NCI-H187 (cell line): Measurements from ENCODE around the gene MAD2L1.
"Not testable (repeated sequence)": the region's sequence is repeated elsewhere in the genome, so short reads cannot be mapped to it uniquely, and the experiment has no call there.

Source experiments
- DNase-seq, 2 experiments: peaks; one replicate each; lab custom pipeline; 2025; lab: John Stamatoyannopoulos, UW

MAD2L1 gene

DNA sequence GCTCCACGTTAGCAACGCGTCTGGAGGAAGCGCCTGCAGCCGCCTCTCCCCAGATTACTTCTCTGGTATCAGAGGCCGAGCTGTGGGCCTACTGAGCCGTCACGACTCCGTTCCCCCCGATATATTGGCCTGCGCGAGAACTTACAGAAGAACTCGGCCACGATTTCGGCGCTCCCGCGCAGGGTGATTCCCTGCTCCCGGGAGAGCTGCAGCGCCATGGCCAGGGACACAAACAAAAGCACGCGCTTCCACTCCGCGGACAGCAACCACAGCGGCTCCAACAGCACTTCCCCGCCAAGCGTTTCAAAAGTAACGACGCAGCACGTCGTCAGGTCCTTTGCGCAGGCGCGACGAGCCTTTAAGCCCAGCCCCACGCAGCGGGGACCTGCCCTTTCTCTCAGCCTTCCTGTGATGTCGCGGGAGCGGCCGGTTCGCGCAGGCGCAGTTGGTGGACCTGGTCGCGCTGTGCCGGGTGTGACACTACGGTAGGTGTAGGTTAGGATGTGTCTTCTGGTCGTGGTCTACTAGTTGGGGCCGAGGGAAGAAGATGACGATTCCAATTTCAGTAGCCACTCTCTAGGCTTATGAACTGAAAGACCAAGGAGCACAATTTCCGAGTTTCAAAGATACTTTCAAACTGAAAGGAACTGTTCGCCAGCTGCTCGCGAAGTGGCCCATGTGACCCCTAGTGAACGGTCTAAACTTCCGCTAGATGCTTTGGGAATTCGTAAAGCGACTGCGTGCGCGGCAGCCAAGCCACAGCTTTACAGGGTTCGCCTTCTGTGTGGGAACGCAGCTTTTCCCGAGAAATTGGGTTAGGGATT lies at the start of gene MAD2L1:
MAD2L1 (minus strand) TSS at position 332 of the 824 bp plus-strand sequence; CDS start at position 218, 114 bp downstream.
- peak; percentile 84 to 91 for DNase-seq

DNA sequence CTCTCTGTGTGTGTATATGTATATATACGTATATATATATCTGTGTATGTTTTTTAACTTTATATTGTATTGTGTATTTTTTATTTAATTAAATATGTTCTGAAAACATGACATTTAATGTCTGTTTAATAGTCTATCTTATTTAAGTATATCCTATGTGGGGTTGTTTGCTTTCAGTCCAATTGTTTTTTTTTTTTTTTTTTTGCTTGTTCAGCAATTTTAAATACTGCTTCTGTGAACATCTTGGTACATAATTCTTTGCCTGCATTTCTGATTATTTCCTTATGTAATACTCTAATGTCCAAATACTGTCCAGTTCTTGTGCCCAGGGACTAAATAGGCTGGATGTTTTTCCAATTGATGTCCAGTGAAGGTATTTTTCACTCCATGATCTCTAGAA lies 45.1 kb upstream of the MAD2L1 start:
- no peak for DNase-seq

DNA sequence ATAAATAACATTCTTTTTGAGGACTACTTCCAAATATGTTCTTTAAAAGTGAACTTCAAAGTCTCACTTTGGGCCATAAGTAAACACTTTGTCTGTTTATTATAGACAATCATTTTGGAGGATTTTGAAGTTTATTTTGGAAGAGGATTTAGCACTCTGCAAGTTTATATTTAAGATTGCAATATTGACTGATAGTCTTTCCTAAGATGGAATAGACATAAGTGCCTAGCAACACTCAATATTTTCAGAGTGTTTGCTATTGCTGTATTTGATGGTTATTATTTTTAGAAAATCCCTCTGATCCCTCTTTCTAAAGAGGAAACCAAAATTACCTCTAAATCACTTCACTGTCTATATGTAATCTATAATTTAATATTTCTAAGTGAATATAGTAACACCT lies 42.8 kb upstream of the MAD2L1 start:
- DNase-seq, result no peak

DNA sequence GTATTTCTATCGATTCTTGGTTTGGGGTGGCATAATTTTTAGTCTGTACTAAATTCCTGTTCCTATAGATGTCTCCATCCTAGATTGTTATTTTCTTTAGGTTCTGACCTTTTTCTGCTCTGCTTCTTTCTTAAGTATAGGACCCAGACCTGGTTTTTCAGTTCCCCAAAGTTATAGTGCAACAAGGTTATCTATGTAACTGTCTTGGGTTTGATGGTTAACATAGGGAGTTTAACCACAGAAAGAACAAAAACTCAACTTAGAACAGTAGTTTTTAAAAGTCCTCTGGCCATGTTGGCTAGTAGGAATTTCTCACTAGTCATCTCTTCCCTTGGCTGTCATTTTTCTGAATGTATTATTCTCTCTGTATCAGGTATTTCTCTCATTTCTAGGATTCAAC lies 38.8 kb upstream of the MAD2L1 start:
- no peak for DNase-seq

DNA sequence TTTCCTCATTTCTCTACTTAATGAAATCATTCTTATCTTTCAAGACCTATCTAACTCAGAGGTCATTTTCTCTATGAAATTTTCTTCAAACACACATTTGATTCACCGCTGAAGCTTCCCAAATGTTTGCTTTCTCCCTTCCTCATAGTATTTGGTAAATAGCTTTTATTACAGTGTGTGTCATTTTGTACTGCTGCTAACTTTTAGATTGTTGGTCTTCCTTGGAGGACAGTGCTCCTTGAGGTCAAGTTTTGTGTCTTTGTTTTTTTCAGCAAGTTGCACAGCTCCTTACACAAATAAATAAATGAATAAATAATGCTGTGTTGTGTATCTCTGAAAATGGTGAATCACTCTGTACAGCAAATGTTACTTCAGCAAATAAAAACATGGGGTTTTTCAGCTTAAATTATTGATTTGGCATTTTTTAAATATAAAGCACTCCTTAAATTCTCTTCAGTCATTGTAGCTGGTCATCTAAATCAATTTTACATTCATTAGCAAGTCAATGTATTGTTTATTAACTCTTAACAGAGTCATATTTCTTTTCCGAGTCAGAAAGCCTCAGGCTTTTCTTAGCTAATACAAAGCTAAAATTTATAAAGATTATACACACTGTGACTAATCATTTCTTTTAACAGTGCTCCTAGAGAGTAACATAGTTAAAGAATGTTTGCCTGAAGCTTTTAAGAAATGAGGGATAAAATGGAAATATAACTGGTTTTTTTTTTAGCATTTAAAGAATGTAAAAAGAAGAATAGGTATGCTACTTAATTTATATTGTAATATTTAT lies 30.1 kb upstream of the MAD2L1 start:
- DNase-seq, result no peak

DNA sequence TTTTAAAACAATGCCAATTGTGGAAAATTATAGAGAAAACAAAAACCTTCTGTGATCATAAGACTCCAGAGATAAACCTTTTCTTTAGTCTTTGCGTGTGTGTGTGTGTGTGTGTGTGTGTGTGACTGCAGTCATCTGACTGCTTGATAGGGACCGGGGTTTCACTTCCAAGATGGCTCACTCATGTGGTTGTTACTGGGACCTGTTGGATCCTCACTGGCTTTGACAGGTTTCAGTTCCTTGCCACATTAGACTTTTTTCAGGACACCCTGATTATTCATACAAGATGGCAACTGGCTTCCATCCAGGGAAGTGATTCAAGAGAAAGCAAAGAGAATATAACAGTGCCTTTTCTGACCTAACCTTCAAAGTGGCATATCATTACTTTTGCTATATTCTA lies 21.9 kb upstream of the MAD2L1 start:
- no peak for DNase-seq

DNA sequence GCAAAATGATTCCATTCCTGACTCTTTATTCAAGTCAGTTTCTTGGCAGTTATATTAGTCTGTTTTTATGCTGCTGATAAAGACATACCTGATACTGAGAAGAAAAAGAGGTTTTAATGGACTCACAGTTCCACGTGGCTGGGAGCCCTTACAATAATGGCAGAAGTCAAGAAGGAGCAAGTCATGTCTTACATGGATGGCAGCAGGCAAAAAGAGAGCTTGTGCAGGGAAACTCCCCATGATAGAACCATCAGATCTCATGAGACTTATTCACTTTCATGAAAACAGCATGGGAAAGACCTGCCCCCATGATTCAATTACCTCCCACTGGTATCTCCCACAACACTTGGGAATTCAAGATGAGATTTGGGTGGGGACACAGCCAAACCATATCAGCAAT lies 21.4 kb upstream of the MAD2L1 start:
- DNase-seq, result not testable (repeated sequence)

DNA sequence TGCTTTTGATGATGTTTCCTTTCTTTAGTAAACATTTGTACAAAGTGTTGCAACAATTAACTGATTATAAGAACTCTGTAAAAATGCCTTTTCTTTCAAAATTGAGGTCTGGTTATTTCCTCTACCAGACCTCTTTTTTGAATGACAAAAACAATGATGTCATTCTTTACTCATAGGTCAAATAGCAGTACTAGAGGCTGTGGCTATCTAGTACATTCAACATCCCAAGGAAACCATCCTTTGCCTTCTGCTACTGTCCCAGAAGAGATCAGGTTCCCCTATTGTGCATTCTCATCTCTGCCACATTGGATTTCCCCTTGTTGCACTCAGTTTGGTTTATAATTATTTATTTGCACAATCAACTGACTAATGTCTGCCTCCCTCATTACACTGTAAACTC lies 19.1 kb upstream of the MAD2L1 start:
- DNase-seq, result no peak

DNA sequence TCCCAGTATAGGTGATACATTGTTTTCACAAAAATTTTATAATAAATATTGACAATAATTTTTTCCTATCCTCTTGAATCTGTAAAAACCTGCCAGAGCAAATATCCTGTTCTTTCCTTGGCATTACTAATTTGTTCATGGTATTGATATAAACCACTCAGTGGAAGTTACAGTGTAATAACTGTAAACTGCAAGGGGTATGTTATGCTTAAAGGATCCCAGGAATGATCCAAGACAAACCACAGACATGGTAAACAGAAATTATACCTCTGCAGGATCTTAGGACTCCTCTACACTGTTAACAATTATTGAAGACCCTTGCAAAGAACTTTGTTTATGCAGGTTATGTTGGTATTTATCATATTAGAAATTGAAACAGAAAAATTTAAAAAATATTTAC lies 17.7 kb upstream of the MAD2L1 start:
- DNase-seq, result no peak

DNA sequence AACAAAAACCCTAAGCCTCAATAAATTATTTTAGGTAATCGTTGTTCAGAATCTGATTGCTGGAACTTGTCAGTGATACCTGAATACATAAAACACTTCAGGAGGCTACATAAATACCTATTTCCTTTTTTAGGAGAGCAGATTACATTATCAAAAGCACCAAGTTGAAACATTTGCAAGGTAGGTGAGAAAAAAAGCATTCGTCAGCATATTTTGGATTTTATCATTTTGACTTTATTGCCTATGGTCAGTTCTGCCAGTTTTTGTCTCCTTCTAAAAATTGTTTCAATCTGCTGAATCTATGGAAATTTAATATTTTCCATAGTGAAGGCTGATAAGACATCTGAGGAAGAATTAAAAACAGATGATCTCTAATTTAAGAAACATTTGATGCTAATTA lies 16.5 kb upstream of the MAD2L1 start:
- no peak for DNase-seq

DNA sequence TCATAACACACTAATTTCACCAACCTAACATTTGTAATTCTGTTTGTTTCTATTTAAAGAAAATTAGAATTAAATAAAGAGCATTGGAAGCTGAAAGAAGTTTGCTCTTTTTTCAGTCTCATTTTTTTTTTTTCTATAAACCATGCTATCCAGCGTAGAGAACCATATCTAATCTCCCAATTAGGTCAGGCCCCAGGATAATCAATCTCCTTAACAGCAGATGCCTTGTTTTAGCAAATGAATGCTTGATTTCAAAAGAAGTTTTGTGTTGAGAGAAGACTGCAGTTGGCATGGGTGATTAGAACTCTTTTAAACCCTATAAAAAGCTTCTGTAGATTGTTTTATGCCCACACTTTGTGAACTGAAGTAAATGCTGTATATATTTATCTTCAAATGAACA lies 15.6 kb upstream of the MAD2L1 start:
- DNase-seq, result no peak

DNA sequence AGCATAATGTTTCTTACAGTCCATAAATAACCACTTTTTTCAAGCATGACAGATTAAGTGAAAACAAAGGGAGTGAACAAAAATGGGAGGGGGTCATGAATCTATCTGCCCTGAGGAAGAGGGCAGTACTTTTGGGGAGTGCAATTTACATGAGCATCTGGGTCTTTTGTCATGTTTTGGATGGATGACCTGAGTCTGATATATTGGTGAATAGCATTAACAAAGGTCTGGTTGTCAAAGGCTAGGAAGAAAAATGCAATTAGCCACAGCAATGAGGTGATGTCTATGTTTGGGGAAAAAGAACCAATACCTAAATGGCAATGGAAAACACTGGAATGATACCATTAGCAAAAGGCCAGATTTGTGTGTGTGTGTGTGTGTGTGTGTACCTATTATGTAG lies 15.1 kb upstream of the MAD2L1 start:
- DNase-seq, result no peak

DNA sequence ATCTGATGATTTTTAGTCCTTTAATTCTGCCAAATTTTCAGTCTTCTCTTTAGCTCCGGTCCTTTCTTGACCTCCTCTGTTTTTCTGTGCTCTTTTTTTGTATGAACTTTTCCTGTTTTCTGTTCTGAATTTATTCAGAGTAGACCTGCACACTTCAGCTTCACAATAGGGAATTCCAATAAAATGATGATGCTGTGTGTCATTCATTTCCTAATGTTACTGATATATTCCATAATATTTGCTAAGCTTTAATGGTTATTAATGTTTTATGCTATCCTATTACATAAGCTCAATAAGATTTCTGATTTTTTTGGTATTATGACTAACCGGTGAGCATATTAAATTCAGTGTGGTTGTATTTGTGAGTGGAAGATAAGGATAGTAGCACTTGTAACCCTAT lies 13.9 kb upstream of the MAD2L1 start:
- no peak for DNase-seq

DNA sequence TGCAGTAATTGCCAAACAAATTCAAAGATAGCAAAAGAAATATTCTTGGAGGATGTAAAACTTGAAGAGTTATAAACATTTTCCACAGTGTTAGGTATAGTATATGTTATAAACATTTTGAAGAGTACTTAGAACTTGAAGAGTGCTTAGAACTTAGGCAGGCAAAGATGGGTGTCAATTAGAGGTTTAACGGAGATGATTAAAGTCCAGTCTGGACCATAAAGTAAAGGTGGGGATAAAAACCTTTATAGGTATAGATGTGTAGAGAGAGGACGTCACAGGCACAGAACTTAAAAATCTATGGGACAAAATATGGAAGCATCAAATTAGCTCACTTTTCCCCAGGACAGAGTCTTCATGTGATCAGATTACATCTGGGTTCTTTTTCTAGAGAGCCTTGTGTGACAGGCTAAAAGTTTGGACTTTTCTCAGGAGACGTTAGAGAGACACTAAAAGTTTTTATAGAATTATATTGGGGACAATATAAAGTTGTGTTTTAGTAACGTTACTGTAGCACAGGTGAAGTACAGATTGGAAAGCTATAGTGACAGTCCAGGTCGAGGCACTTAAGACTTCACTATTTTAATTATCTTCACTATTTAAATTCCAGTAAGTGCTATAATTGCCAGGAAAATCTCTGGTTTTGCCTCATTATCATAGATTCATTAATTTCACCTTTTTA lies 13.3 kb upstream of the MAD2L1 start:
- no peak for DNase-seq

DNA sequence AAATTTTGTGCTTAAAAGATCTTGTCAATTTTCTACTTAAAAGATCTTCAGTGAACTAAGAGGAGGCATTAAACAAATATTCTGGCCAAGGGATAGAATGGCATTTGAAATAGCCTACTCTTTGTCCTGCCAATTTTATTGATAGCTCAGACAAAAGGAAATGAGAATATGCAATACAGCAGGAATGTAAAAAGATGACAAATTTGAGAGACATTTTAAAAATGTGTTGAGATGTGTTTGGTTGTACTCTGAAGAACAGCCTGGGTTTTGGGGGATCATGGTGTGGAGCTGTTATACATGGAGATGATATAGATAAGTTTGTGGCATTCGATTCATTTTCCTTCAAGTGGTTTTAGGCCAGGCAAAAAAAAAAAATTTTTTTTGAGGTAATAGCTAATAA lies 11.6 kb upstream of the MAD2L1 start:
- no peak for DNase-seq

DNA sequence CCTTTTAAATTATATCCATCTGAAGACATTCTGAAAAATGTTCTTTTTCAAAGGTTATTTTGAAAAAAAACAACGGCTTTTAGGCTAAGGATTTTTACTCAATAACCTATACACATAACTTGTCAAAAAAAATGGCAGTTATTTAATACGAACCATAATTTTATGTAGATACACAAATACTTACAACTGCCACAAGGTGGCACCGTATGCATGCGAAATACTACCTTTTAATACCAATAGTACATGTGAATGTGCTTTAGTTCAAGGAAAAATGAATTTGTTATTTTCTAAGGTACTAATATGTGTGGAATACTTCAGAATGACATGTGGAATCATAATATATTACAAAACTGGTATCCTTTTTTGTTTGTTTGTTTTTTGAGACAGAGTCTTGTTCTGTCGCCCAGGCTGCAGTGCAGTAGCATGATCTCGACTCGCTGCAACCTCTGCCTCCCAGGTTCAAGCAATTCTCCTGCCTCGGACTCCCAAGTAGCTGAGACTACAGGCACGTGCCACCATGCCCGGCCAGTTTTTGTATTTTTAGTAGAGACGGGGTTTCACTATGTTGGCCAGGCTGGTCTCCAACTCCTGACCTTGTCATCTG lies 4.6 kb upstream of the MAD2L1 start:
- DNase-seq, result peak in 1 of 2 experiments; percentile 0

DNA sequence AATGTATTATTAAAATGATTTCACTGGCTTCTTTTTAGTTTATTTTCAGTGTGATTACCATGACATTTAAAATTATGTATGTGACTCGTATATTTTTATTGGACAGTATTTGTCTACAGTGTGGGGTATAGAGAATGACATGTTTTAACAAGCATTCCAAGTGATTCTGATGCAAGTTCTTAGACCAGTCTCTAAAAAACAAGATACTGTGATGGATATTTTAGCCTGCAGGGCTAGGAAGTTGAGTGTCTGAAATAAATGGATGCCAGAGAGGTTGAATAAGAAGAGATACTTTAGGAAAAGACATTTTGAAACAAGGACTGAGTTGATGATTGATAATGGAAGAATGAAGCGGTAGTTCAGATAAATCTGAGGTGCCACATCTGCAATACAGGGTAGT lies 3.5 kb upstream of the MAD2L1 start:
- no peak for DNase-seq

DNA sequence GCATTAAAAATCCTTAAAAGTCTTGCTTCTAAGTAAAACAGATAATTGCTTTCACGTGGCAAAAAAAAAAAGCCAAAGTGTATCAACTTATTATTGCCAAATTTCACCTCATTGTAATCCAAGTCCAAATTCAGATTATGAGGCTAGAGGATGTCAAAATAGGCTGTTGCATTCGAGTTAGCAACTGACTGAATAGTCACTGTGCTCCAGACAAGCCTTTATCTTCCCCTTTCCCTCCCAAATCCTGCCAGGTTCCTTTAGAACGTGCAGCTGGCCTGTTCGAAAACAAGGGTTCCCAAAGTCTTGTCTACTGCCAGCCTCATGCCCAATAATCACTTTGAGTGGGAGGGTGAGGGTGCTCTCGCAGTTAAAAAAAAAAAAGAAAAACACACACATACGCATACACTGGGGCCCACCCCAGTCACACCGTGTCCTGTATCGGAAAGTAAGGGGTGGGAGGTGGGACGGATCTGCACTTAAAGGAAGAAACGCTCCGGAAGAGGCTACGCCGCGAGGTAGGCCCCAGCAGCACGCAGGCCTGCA lies 603 bp downstream of the MAD2L1 start:
- no peak for DNase-seq

DNA sequence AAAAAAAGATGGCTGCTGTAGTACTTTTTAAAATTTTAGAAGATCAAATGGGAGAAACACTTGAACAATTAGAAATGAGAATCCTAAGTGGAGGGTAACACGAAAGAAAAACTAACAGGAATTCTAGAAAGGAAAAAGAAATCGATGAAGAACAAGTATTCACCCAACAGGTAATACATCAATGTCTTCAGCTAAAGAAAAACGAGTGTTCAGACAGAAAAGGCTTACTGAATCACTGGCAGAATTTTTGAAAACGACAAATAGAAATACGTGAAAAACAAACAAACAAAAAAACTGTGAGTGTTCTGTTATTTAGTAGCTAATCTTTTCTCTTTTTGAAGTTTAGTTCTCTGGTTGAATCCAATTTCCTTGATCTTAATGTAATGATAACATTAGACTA lies 1.8 kb downstream of the MAD2L1 start:
- DNase-seq, result no peak

DNA sequence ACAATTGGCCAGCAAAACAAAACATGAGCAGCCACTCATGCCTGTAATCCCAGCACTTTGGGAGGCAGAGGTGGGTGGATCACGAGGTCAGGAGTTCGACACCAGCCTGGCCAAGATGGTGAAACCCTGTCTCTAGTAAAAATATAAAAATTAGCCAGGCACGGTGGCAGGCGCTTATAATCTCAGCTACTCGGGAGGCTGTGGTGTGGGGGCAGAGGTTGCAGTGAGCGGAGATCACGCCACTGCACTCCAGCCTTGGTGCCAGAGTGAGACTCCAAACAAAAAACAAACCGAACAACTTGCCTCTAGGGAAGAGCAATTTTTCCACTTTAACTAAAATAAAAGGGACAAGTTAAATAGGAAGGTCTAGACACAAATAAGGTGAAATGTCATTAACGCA lies 2.9 kb downstream of the MAD2L1 start:
- DNase-seq, result not testable (repeated sequence)

DNA sequence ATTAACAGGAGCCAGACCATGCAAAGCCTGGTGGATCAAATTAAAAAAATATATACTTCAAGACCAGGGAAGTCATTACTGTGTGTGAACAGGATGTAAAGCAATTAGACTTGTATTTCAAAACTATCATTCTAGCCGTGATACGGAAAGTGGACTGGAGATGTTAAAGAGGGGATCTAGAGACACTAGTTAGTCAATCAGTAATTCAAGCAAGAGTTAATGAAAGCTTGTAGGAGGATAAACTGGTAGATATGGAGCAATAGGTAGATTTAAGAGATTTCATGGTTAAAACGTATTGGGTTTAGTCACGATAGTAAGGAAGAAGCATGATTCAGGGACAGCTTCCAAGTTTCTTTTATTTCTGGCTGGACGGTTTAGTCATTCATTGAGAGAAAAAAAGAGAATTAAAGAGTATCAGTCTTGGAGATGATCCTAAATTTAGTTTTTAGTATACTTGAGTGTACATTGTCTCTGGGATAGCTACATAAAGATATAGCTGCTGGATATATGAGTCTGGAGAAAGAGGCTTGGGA lies 3.9 kb downstream of the MAD2L1 start:
- DNase-seq, result no peak

DNA sequence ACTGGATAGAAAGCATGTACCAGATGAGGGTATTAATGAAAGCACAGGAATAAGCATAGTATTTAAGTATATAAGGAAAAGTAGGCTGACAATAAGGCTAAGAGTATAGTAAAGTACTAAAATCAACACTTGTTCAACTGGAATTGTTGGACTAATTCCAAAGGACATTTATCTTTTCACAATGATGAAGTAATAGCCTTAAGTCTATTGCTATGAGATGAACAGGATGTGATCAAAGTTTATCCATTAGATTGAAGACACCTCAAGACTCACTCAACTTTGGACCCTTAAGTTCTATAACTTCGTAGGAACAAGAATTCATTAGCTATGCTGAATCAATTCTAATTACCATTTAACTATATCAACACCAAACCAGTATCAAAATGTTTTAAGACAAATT lies 7.6 kb downstream of the MAD2L1 start:
- no peak for DNase-seq
